GM18508 (cell line): ENCODE data around the gene SRSF1.

Experiments
- ATAC-seq: cut with Tn5 transposase; IDR thresholded peaks from one replicate; pipeline ENCODE4 v1.9.1; 2021; ENCODE audit warnings: moderate number of reproducible peaks; ENCODE audit not compliant: insufficient read depth, unreplicated experiment

The SRSF1 gene

DNA sequence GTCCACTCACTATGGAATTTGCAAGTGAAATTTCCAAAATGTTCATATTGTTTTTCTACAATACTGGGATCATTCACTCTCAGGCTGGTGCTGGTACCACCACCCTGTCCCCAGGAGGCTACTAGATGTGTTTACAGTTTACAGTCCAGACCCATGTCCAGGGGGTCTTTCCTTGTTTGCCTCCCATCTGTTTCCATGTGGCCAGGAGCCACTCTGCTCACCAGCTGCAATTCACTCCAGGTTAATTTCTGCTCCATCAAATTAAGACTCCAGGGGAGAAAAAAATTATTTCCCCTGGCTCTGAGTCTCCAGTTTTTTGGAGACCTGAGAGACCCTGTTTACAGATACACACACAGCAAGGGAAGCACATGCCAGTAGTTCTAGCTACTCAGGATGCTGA, 12.5 kb upstream of the SRSF1 start:
- ATAC-seq = no peak

DNA sequence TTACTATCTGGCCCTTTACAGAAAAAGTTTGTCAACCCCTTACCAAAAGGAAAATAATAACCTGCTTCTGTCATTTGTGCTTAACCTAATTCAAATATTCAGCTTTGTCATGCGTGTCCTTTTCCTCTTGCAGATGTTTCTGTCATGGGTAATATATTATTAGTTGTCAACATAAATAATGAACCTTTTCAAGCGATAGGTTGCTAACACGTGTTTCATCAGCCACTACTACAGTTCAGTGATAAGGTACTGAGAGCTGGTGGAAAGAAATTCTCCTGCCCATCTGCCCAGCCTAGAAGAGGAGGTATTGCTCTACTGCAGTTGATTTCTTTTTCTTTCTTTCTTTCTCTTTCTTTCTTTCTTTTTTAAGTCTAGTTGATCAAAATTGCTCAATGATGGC, 12.0 kb upstream of the SRSF1 start:
- ATAC-seq = no peak

DNA sequence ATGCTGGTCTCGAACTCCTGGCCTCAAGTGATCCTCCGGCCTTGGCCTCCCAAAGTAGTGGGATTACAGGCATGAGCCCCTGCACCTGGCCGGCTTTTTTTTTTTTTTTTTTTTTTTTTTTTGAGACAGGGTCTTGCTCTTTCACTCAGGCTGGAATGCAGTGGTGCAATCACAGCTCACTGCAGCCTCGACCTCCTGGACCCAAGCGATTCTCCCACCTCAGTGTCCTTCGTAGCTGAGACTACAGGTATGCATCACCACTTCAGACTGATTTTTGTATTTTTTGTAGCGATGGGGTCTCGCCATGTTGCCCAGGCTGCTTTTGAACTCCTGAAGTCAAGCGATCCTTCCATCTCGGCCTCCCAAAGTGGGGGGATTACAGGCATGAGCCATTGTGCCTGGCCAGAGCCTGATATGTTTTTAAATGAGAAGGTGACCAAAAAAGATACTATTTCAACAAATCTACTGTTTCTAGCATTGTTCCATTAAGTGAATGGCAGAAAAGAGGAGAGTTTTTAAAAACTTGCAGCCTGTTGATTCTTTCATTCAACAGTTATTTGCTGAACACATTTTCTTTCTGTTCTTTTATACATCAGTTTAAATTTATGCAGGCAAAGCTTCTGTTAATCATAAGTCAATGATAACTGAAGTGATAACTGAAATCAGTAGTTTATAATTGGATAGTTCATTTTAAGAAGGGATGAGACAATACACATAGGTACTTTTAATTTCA, 3.2 kb upstream of the SRSF1 start:
- no peak for ATAC-seq

DNA sequence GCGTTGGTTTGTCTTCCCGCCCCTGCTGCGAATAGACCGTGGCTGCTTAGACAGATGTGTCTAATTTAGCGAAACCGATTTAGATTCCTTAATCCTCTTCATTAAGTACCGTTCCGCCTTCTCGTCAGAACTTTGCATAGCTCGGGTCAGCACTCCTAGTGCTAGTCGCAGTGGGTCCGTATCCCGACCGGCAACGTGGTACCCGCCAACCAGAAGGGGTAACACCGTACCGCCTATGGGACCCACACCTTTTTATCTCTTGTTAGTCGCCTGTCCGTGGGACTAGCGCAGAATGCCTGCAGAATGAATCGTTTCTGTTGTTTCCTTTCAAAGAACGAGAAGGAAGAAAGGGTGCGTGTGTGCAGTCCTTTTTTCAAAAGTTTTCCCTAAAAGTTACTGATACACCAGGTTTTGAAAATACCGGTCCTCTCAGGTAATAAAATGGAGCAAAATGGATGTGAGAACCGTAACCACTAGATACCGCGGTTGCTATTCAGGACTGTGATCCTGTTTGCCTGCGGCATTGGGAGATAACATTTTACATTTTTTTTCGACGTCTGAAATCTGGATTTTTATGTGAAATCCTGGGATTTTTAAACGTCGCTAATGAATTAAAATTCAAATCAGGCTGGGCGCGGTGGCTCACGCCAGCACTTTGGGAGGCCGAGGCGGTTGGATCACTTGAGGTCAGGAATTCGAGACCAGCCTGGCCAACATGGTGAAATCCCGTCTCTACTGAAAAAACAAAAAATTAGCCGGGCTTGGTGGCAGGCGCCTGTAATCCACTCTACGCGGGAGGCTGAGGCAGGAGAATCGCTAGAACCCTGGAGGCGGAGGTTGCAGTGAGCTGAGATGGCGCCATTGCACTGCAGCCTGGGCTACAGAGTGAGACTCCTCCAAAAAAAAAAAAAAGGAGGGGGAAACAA, 998 bp upstream of the SRSF1 start:
- ATAC-seq = peak; percentile 21

DNA sequence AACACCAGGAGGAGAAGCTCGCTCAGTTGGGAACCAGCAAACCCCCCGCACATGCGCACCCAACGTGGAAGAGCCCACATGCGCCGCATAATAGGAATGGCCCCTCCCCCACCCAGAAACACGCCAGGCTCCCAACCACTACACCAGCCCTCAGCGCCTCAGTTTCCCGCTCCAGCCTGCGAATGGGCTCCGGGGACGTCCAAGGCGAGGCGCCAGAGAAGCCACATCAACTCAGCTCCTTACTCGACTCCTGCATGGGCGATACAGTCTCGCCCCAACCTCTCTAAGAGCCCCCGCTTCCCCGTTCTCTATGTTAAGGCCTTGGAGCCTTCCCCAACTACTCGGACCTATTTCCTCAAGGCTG, 504 bp downstream of the SRSF1 start:
- ATAC-seq = no peak

DNA sequence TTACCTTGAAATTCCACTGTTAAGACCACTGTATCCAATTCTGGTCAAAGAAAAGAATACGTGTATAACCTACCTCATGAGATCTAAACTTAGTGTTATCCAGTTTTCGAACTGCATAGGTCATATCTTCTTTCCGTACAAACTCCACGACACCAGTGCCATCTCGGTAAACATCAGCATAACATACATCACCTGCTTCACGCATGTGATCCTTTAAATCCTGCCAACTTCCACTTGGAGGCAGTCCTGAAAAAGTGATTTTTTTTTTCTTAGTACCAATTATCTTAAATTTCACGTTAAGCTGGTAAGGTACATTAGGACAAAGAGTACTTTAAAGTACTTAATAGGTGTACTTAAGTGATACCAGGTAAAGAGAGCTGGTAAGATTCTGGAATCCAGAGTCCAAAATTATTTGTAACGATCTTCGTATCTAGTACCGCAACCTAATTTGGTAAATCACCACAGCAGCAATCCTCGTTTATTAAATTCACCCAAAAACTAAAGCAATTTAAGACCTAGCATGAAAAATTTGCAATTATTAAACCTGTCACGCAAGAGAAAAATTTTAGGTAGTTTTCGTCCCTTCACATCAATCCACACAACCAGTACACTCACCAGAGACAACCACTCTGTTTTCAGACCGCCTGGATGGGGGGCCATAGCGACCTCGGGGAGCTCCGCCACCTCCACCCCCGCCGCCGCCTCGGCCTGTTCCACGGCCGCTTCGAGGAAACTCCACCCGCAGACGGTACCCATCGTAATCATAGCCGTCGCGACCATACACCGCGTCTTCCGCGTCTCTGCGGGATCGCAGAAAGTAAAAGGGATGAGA, 1.1 kb downstream of the SRSF1 start:
- no peak for ATAC-seq

DNA sequence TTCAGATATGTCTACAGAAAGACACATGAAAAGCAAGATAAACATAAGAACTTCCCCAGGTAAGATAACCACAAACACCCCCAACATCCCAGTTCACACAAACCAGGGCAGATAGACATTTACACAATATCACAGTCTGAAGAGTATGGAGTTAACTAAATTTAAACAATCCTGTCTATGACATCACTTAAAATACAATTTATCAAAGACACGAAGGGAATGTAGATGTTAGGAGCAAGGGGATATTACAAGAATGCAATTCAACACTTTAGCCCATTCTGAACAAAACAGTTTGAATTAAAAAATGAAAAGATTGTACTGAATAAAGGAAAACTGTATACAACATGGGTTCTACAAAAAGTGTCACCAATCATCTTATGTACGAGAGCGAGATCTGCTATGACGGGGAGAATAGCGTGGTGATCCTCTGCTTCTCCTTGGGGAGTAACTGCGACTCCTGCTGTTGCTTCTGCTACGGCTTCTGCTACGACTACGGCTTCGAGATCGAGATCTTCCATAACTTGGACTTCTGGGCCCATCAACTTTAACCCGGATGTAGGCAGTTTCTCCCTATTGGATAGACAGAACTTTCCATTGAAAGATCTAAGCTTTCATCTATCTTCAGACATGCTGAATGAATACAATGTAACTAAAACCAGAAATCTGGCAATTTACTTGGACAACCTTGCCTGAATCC, 1.9 kb downstream of the SRSF1 start:
- no peak for ATAC-seq

DNA sequence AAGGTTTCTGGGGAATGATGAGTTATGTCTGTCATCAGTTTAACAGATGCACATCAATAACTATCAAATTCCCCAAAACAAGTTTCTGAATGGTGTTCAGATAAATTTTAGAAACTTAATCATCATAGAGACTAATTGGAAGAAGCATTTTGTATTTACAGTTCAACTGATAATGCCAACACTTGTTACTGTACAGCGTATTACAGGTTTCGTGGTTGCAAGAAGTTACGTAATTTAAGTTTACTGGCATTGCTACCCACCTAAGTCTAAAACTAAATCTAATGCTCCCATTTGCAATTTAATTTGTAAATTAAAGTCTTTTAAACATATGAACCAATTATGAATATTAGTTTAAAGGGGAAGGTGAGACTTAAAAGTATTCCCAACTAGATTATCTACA, 3.0 kb downstream of the SRSF1 start:
- no peak for ATAC-seq

DNA sequence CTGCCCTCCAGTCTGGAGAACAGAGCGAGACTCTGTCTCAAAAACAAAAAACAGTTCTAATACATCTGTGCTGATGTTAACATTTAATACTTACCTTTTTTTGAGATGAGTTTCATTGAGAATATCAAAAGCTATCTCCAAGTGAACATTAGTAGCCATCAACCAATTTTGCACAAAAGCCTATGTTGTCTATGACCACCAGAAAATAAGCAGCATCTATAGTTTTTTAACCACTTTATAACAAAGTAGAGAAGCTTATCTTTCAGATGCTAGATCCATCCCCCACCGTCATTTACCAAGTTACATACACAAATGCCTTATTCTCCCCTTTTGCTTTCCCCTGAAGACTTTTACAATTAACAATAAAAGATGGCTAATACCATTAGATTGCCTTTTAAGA, 4.1 kb downstream of the SRSF1 start:
- no peak for ATAC-seq

DNA sequence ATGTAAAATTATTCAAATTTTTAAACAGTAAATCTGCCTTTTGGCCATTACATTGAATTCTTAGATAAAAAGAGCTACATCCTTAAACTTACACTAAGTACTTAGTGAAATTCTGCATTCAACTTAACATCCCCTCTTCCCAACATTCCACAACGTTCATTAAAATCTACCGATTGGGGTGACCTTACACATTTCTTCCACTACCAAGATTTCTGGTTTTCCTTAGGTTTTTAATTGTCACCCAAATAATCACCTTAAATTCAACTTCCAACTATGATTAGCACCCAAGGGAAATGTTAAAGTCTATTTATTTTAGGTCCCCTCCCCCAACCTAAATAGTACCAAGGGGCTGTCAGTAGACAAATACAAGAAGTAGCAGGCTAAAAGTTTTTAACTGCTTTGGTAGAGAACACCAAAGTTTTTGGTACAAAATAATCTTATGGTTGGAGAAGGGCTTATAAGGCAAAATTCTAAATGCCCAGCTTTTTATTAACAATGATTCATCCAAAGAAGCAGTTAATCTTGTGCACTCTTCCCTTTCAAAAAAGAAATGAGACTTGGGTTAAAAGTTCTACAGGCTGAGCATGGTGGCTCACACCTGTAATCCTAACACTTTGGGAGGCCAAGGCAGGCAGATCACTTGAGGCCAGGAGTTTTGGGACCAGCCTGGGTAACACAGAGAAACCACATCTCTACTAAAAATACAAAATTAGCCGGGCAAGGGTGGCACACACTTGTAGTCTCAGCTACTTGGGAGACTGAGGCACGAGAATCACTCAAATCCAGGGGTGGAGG, 4.7 kb downstream of the SRSF1 start:
- ATAC-seq = no peak

DNA sequence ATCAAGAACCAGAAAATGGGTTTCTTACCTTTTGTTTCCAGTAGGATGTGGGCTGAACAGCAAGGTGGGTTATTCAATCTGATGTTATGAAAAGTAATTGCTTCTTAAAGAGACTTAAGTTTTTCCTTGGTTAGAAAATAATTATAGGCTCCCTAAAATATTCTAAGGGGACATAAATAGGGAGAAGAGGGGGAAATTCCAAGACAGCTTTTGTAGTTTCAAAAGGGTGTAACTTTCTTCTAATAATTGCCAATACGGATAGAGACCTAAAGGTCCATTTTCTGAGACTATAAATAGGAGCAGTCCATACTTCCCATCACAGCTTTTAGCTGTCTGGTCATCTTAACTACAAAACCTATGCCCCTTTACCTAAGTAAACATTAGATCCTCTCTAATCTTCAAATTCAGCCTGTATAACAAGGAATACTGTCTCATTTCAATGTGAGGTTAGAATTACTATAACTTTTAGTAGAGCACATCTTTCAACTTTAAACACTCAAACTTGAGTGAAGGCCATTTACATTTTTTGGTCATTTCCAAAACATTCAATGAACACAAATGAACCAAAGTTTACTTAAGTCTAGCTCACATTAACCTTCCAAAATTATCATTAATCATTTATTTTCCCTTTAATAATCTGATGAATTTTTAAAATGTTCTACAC, 5.5 kb downstream of the SRSF1 start:
- no peak for ATAC-seq

DNA sequence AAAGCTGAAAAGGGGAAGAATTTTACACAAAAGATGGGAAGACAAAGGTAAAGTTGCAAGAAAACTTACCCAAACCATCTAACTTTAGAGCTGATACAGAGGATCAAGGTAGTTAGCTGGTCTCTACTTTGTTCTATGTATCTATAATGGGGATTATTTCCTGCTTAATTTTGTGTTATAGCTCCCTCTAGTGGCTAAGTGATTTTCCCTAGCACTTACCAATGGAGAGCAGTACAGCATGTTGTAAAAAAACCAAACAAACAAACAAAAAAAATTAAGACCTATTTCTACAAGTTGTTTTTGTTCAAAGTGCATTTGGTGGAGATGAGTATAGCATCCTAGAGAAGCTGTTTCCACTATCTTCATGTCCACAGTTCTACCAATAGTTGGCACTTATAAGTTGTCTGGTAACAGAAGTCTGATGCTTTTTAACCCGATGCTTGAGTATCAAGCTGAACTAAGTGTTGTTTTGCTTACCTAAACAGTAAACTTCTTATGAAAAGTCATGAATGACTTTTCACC, 7.5 kb downstream of the SRSF1 start:
- no peak for ATAC-seq

DNA sequence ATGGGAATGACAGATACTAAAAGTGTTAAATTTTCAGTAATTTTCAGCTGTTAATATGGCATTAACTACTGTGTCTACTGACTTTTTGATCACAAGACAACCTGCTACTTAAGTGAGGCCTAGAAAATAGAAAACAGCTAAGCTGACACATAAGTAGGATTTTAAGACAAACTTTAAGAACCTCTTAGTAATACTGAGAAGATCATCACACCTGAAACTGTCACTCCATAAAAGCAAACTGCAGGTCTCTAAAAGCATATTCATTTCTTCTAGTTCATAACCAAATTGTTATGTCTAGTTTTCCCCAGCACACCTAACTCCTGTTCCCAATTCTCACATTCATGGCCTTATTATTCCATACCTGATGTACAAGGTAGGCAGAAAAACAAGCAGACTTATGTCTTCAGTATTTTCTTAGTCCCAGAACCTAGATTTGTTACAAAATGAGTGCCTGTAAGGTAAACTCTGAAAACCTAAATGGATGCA, 8.0 kb downstream of the SRSF1 start:
- ATAC-seq = no peak

DNA sequence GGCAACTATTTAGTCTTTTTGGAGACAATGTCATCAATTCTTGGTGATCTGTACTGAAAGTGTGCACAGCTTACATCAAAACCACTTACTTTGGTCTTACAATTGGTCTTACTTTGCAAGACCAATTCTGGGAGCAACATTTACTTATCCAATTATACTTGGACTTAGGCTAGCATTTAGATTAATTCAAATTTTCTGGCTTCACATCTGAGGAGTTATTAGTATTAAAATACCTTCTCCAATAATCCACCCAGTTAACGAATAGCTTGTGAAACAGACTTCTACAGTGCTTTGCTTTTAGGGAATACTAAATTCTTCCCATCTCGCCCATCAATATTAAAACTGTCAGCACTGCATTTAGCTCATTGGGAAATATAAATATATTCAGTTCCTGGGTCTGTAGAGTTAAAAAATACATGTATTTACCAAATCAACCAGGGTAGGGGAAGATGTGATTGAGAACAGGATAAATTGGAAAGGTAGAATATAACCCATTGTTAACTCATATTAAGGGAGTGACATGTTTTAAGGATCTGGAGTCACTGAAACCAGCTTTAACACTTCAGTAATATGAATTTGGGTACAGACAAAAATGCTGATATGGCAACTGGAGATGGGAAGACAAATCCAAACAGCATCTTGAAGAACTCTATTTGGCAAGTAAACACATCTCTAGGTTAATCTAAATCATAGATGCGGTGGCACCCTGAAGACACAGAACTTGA, 9.8 kb downstream of the SRSF1 start:
- ATAC-seq = no peak

DNA sequence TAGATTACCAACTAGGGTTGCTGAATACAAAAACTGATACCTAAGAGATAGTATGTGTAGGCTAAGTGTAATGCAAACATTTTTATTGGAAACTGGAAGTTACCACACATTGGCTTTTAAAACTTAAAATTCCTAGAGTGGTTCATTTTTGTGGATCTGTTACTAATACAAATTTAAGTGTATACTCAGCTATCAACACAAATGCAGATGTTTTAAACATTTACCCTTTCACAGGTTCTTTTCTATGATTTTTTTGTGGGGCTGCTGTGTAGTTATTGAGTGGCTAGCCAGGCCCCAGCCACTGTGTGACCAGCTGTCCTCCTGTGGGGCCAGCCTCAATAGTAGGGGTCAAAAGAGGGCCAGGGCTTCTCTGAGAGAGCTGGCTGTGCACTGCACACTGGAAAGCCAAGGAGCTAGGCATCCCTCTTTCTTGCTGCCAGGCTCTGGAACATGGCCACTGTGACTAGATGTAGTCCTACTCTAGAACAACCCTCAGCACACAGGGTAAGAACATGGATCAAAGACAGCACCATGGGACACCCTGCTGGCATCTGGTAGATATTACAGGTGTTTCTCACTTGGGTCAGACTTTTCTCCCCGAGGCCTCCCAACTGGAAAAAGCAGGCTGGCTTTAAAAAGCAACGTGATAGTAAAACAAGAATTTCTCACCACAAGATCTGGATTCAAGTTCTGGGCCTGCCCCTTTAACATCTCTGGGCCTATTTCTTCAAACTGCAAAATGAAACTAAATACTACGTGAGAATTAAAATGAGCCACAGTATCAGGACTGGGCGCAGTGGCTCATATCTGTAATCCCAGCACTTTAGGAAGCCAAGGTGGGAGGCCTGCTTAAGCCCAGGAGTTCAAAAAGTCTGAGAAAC, 11.7 kb downstream of the SRSF1 start:
- ATAC-seq = no peak

DNA sequence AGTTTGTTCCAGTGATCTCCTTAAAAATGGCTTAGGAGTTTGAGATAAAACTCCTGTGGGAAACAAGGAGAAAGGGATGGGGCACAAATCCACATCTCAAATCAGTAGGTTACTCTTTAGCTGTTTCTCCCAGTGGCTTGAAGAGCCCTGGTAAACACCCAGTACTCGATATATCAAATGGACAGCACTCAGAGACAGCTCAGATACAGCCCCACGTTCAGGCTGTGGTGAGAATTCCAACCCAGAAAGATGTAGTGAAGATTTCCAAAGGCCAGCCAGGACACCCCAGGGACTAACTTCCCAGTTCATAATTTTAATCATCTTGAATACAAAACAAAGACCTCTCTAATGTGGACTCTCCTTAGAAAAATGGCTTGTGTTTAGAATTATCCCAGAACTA, 12.6 kb downstream of the SRSF1 start:
- ATAC-seq = no peak
